GM19463 (cell line): ENCODE measurements around the gene ABCA3.

Experiments
- ATAC-seq: cut with Tn5 transposase; IDR thresholded peaks from one replicate; pipeline ENCODE4 v1.9.1; 2021; ENCODE audit warnings: mild to moderate bottlenecking, moderate library complexity; ENCODE audit not compliant: unreplicated experiment

Gene ABCA3

DNA sequence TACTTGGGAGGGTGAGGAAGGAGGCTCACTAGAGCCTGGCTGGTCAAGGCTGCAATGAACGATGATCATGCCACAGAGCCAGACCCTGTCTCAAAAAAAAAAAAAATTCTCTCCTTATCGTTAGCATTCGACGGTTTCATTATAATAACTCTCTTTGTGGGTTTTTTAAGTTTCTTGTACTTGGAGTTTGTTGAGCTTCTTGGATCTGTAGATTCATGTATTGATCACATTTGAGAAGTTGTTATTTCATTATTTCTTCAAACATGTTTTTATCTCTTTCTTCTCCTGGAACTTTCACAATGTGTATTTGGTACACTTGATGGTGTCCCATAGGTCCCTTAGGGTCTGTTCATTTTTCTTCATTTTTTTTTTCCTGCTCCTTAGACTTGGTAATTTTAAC is 16.8 kb upstream of the ABCA3 start:
- ATAC-seq = no peak

- no peak for ATAC-seq
Measured at GRCh38 chr16:2350500-2350899, 10.0 kb upstream of the ABCA3 start.

DNA sequence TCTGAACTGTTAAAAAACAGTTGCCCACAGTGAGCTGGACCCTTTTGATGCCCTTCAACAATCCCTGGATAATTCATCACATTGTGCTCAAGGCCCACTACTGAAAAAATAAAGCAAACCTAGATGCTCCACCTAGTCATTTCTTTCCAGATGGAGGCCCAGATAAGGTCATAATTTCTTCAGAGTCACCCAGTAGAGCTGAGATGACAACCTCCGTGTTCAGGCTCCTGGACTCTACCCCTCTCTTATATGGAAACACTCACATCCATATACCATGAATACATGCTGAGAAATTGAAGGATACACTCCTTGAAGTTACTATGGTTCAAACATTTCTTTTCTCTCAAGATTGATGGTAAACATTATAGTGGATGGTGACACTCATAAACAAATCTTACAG is 2.7 kb upstream of the ABCA3 start:
- ATAC-seq = no peak

GRCh38 chr16:2341456-2342447 is 1.2 kb upstream of the ABCA3 start:
- no peak for ATAC-seq

GRCh38 chr16:2339521-2340484 is 725 bp downstream of the ABCA3 start:
- ATAC-seq = peak; percentile 38

DNA sequence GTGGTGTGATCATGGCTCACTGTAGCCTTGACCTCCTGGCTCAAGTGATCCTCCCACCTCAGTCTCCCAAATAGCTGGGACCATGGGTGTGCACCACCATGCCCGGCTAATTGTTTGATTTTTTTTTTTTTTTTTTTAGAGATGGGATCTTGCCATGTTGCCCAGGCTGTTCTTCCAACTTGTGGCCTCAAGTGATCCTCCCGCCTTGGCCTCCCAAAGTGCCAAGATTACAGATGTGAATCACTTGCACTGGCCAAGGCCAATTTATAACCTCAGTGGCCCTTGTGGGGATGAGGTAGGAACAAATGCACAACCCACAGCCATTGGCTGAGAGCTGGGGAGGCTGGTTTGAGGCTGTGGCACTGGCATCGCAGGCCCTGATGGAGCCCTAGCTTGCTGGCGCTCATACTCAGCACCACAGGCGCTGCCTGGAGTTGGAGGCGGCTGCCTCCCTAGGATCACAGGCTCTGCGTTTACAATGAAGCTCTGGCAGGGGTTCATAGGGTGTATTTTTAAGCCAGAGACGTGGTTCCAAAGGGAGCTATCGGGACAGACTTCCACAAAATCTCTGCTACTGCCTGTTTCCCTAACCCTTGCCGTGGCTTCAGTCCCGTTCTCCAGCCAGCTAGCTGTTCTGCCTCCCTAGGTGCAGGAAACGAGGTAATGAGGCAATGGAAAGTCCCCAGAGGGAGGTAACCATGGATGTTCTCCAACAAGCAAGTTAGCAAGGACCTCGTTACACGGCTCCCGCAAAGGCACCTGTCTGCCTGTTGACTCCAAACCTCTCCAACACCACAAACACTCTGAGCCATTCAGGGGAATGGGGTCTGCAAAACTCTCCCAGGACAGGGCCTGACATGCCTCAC is 2.9 kb downstream of the ABCA3 start:
- ATAC-seq = no peak

DNA sequence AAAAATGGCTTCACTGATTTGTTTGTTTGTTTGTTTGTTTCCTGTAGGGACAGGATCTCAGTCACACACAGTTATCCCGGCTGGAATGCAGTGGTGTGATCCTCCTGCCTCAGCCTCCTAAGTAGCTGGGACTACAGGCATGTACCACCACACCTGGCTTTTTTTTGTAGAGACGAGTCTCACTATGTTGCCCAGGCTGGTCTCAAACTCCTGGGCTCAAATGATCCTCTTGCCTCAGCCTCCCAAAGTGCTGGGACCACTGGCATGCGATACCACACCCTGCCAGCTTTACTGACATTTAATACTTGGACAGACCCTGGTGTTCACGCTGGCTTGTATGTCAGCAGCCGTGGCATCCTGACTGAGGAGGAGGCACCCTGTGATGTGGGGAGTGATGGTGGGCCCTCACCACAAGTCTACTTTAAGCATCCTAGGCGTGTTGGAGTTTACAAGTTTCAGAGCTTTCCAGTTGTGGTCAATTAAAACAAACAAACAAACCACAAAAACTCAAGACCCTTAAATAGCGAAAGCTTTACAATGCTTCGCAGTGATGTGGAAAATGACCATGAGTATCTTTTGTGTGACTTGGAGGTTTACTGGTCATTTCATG is 5.1 kb downstream of the ABCA3 start:
- no peak for ATAC-seq

GRCh38 chr16:2333772-2334379 is 6.7 kb downstream of the ABCA3 start:
- no peak for ATAC-seq

DNA sequence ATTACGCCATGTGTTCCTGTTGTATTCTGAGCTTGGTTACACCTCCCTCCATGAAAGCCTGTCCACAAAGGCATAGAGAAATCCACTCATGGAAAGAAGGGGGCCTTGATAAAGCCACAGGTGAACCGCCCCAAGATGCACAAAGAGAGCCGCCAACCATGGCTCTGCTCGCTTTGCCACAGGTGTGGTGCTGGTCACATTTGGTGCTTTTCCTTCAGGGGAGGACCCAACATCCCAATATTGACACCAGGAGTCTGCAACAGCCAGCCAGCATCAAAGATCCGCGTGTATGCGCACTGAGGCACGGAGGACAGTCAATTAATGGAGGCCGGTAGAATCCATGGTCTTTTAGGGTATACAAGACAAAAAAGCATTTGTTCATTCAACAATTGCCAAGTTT is 7.3 kb downstream of the ABCA3 start:
- no peak for ATAC-seq

DNA sequence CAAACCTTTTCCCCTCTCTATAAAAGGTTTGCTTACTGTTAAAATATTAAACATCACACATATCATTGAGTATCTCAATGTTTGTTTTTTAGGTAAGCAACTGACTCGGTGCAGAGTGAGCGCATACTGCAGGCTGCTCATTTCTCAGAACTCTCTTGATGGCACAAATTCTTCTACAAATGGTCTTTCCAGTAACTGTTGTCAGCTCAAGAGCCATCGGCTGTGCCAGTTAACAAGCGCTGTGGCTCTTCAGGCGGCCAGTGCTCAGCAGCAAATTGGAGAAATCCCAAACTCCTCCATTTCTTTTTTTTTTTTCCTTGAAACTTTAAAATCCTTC is 8.6 kb downstream of the ABCA3 start:
- ATAC-seq = no peak

DNA sequence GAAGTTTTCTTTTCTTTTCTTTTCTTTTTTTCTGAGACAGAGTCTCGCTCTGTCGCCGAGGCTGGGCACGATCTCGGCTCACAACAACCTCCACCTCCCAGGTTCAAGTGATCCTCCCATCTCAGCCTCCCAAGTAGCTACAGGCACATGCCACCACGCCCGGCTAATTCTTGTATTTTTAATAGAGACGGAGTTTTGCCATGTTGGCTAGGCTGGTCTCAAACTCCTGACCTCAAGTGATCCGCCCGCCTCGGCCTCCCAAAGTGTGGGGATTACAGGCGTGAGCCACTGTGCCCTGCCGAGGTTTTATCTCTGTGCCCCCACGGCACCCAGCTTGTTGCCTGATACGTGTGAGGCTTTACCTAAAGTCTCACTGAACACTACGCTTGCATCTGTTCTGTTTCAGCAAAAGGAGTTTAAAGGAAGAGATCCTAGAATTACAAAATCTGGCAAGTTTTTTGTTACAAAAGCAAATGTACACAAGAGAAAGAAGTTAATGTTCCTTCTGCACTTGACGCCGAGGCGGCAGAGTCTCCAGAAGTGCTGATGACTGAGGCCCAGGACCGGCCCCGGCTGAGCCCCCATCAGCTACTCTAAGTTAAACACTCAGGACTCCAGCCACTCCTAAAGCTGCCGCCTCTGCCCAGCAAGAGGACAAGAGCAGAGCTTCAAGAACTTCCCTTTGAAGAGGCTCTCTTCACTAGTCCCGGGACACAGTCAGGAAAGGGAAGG is 9.2 kb downstream of the ABCA3 start:
- ATAC-seq = no peak

DNA sequence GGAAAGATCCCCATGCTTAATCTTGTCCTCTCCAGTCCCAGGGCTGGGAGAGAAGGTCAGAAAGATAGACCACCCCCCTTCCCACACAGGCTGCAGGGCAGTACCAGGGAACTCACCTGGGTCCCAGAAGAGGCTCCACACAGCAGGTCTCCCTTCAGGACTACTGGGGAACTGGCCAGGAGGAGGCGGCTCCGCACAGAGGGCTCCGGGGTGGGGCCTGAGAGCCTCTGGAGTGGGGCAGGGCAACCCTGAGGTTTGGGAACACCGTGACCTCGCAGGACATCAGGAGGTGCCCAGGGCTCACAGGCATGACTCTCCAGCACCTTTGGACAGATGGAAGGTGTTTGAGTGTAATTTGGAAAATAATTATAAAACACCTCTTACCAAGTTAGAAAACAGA is 11.0 kb downstream of the ABCA3 start:
- no peak for ATAC-seq

DNA sequence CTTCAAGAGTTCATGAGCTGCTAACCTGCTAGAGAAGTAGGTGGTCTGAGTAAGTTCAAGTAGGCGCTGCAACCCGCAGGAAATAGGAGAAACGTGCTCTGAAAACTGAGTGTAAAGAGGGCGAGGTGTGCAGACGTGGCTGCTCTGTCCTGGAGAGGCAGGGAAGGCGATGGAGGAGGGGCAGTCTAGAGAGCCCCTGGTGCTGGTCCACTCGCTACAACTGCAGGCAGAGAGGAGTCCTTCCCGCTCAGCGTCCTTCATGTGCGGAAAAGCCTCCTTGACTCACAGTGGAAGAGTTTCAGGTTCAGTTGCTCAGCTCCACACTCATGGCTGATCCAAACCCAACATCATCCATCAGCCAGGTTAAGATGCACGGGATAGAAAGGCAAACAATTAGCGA is 12.1 kb downstream of the ABCA3 start:
- no peak for ATAC-seq

DNA sequence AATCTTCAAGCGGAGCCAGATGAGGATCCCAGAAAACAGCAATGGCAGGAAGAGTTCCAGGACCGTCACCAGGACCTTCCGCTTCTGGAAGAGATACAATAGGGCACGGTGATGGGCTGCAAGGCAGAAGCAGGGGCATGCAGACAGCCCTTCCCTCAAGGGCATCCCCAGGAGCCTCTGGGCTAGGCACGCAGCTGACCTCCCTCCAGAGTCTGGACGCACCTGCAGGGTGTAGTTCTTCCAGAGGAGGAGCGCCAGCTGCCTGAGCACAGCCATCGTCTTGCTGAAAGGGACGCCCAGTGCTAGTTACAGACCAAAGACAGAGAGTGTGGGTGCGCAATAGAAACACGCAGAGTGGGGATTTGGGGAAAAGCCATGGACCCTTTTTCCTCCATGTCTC is 14.3 kb downstream of the ABCA3 start:
- ATAC-seq = no peak

DNA sequence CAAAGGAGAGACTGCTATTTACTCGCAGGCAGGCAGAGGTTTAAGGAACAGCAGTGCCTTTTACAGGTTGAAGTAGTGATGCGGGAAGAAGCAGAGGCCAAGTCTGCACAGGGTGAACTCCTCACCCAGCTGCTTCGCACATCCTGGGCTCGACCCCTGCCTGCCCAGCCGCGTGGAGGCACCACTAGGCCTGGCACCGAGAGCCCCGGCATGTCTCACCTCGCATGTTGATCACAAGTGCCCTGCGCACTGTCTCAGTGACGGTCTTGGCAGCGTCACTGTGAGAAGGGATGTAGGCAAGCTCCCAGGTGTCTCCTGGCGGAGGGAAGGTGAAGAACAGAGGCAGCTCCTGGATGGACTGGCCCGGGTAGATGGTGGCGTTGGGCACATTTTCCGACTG is 14.7 kb downstream of the ABCA3 start:
- ATAC-seq = no peak

DNA sequence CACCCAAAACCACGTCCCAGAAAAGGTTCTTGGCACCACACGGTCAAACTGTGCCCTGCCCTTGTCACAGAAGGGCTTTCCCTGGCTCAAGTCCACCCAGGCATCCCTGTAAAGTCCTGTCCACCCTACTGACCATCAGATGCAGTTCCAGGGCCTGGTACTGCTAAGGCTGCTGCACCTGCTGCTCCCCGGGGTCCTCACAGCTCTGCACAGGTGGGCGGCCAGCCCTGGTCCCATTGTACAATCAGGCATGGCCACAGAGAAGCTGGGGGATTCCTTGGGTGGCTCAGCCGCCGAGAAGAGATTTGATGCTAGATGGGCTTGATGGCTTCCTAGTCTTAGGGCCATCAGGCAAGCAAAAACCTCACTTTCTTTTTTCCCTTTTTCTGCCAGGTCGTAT is 15.3 kb downstream of the ABCA3 start:
- no peak for ATAC-seq

DNA sequence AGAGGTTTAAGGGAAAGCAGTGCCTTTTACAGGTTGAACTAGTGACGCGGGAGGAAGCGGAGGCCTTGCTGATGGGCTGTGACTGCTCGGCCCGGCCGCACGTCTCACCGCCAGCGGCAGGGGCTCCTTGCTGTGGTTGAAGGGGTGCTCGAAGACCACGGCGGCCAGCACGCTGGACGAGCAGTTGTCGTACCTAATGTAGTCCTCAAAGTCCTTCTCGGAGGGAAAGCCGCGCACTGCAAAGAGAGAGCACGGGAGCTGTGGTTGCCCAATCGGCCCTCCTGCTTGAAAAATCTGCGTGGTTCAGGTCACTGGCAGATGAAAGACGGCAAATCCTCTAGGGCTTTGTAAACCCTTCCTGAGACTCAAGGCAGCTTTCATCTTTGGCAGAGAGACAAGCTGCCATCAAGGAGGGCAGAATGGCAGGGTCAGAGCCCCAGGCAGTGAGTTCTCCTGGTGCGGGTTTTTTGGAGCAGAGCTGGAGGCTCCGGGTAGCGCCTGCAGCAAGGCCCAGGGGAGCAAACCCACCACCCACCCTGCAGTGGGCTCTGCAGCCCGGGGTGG is 16.1 kb downstream of the ABCA3 start:
- ATAC-seq = no peak

DNA sequence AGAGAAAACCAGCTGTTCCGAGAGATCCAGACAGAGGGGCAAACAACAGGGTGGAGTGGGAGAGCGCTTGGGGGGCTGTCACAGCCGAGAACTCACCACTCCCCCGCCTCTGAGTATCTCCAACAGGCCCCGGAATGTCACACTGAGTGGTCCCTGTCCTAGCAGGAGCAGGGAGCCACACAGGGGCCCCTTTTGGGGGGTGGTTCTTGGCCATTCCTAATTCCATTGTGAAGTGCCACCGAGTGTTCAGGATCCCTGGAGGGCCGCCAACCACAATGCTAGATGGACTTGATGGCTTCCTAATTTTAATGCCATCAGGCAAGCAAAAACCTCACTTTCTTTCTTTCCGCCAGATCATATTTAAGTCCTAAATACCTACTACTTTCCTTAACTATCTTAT is 16.8 kb downstream of the ABCA3 start:
- no peak for ATAC-seq

- no peak for ATAC-seq
Measured at GRCh38 chr16:2319606-2320005, 20.9 kb downstream of the ABCA3 start.
